GM19324 (cell line): ENCODE measurements around the gene CYP11A1.

Experiments used
- ATAC-seq: cut with Tn5 transposase; IDR thresholded peaks from one replicate; pipeline ENCODE4 v1.9.1; 2021; ENCODE audit warnings: mild to moderate bottlenecking, moderate library complexity; ENCODE audit not compliant: unreplicated experiment, low FRiP score

Gene CYP11A1

GRCh38 chr15:74389241-74390048 is 22.0 kb upstream of the CYP11A1 start:
- ATAC-seq, result no peak

GRCh38 chr15:74388363-74388951 is 21.0 kb upstream of the CYP11A1 start:
- ATAC-seq, result no peak

GRCh38 chr15:74387621-74388362 is 20.3 kb upstream of the CYP11A1 start:
- ATAC-seq, result no peak

GRCh38 chr15:74387141-74387541 is 19.7 kb upstream of the CYP11A1 start:
- ATAC-seq, result no peak

- ATAC-seq, result no peak
Observed at GRCh38 chr15:74386496-74387140, 19.2 kb upstream of the CYP11A1 start.

GRCh38 chr15:74385733-74386132 is 18.3 kb upstream of the CYP11A1 start:
- ATAC-seq, result no peak

GRCh38 chr15:74384881-74385643 is 17.6 kb upstream of the CYP11A1 start:
- peak; percentile 58 for ATAC-seq

- ATAC-seq, result no peak
Observed at GRCh38 chr15:74384566-74384880, 17.1 kb upstream of the CYP11A1 start.

GRCh38 chr15:74383695-74384565 is 16.5 kb upstream of the CYP11A1 start:
- no peak for ATAC-seq

- ATAC-seq, result no peak
Observed at GRCh38 chr15:74383286-74383685, 15.8 kb upstream of the CYP11A1 start.

GRCh38 chr15:74382004-74382816 is 14.8 kb upstream of the CYP11A1 start:
- ATAC-seq, result no peak

- no peak for ATAC-seq
Observed at GRCh38 chr15:74381481-74381880, 14.0 kb upstream of the CYP11A1 start.

GRCh38 chr15:74381190-74381453 is 13.7 kb upstream of the CYP11A1 start:
- ATAC-seq, result no peak

- ATAC-seq, result no peak
Observed at GRCh38 chr15:74380361-74381189, 13.1 kb upstream of the CYP11A1 start.

GRCh38 chr15:74378848-74379247 is 11.4 kb upstream of the CYP11A1 start:
- no peak for ATAC-seq

GRCh38 chr15:74377831-74378766 is 10.7 kb upstream of the CYP11A1 start:
- no peak for ATAC-seq
